ENCODE measurements around the gene MATN4. TPM values are rescaled to one million over a fixed set of nuclear protein-coding genes. Genes with fewer than 3 reads are reported as not detected.

Gene MATN4
- total RNA-seq, 2 donors from 2014 or later = 0.34 TPM; not detected in 1

DNA sequence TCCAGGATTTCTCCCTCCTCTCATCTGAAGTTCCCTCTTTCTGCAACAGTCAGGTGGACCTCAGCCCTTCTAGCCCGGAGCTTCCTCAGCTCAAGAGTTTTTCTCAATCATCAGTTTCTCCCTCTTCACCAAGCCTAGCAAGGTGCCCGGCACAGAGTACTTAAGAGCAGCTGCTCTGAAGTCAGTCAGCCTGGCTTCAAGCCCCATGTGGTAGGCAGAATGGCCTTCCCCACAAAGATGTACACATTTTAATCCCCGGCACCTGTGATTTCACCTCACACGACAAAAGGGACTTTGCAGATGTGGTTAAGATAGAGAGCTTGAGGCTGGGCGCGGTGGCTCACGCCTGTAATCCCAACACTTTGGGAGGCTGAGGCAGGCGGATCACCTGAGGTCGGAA is 16.6 kb downstream of the MATN4 start:
- H3K4me1 ChIP-seq (replicated peaks) = no peaks in the 10 kb centered on the region
- WGBS = 77% methylated on average over 9 of the region's 9 CpGs
- no peaks in the 10 kb centered on the region for H3K9me3 ChIP-seq
- H3K4me3 ChIP-seq = no peak overlapping the region
- H3K27me3 ChIP-seq (replicated peaks; ENCODE audit: insufficient read depth) = no peaks in the 10 kb centered on the region
- TF ChIP-seq POLR2A (IDR thresholded peaks at IDR 0.05) = no peak
- TF ChIP-seq, protein P1, sequence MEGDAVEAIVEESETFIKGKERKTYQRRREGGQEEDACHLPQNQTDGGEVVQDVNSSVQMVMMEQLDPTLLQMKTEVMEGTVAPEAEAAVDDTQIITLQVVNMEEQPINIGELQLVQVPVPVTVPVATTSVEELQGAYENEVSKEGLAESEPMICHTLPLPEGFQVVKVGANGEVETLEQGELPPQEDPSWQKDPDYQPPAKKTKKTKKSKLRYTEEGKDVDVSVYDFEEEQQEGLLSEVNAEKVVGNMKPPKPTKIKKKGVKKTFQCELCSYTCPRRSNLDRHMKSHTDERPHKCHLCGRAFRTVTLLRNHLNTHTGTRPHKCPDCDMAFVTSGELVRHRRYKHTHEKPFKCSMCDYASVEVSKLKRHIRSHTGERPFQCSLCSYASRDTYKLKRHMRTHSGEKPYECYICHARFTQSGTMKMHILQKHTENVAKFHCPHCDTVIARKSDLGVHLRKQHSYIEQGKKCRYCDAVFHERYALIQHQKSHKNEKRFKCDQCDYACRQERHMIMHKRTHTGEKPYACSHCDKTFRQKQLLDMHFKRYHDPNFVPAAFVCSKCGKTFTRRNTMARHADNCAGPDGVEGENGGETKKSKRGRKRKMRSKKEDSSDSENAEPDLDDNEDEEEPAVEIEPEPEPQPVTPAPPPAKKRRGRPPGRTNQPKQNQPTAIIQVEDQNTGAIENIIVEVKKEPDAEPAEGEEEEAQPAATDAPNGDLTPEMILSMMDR (IDR thresholded peaks at IDR 0.05) = no peak
- no peak for TF ChIP-seq POLR2AphosphoS5 (IDR thresholded peaks at IDR 0.05)
- H3K36me3 ChIP-seq = no peaks in the 10 kb centered on the region
- intact Hi-C loops (cut with DNase I) = loop anchor here (5.0 kb wide), 2 partner anchors 194 to 249 kb away; no protein-coding TSS in a partner anchor
- H3K27ac ChIP-seq = no peak overlapping the region
- no peak for DNase-seq (ENCODE audit: low spot score)

DNA sequence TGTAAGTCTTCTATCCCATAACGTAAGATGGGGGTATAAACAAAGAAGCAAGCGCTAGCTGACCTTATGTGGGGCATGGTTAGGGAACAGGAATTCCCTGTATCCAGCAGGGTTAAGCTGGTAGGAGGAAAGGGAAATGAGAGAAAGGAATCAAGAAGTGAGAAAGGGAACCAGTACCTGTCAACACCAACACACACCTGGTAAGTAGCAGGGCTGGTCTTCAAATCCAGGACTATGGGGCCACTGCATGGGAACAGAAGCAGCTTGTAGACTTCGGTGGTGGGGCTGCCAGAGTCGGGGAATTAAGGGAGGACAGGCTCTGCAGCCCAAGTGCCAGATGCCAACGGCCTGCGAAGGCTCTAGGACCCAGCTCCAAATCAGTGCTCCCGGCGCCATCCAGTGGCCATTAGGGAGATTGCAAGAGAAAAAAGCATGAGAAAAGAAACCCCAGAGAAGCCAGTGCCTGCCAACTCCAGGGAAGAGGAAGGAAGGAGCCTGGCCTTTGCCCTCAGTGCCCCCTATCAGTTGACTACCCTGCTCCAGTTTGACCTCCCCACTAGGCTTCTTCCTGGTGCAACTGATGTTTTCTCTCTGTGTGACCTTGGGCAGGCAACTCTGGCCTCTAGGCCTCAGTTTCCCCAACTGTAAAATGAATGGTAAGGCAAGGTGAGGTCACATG is 17.3 kb downstream of the MATN4 start:
- peak; percentile 77 for DNase-seq (ENCODE audit: low spot score)
- no peaks in the 10 kb centered on the region for H3K9me3 ChIP-seq
- no peaks in the 10 kb centered on the region for H3K36me3 ChIP-seq
- H3K4me1 ChIP-seq (replicated peaks) = no peaks in the 10 kb centered on the region
- intact Hi-C loops (cut with DNase I) = loop anchor here (5.0 kb wide), 2 partner anchors 194 to 249 kb away; no protein-coding TSS in a partner anchor
- 17% methylated on average over 8 of the region's 8 CpGs for WGBS
- no peaks in the 10 kb centered on the region for H3K27me3 ChIP-seq (replicated peaks; ENCODE audit: insufficient read depth)
- no peak overlapping the region for H3K27ac ChIP-seq
- H3K4me3 ChIP-seq = no peak overlapping the region
- TF ChIP-seq POLR2A (IDR thresholded peaks at IDR 0.05) (no peak), POLR2AphosphoS5 (IDR thresholded peaks at IDR 0.05) (peak; percentile 34)
- TF ChIP-seq, protein P1 (IDR thresholded peaks at IDR 0.05) = peak; percentile 58 to 87 (median 80)

DNA sequence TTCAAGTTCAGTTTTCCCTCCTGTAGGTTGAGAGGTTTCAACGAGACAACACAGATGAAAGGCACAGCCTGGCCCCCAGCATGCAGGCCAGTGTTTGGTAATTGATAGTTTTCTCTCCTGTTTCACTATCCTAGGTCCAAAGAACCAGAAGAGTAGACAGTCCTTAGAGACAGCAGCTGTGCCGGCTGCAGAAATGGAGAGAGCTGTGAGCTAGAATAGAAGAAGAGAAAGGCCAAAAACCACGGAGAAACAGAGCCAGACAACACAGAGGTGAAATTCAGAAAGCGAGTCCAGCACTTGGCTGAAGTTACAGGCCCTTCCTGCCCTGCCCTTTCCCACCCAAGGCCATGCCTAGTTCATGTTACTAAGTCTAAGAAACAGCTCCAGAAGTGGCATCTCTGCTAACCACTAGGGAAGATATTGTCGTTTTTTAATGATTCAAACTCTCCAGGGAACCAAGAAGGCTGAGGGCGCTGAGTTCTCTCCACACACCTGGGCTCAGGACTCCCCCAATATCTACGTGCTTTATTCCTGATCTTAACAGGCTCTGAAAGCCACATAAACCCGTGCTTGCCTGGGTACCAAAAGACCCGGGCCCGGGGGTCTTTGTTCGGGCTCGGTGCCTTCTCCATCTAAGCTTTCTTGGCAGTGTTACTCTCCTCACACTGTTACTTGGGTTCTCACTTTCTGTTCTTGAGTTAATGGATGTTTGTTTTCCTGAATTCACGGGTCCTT is 18.0 kb downstream of the MATN4 start:
- DNase-seq (ENCODE audit: low spot score) = no peak
- TF ChIP-seq POLR2A (IDR thresholded peaks at IDR 0.05) (no peak), POLR2AphosphoS5 (IDR thresholded peaks at IDR 0.05) (no peak)
- TF ChIP-seq, protein P1 (IDR thresholded peaks at IDR 0.05) = no peak
- Histone ChIP-seq H3K27ac (no peak overlapping the region), H3K4me3 (no peak overlapping the region), H3K4me1 (replicated peaks) (no peaks in the 10 kb centered on the region), H3K9me3 (no peaks in the 10 kb centered on the region), H3K27me3 (replicated peaks; ENCODE audit: insufficient read depth) (no peaks in the 10 kb centered on the region), H3K36me3 (no peaks in the 10 kb centered on the region)
- WGBS = 74% methylated on average over 13 of the region's 13 CpGs
- intact Hi-C loops (cut with DNase I) = loop anchor here (5.0 kb wide), 2 partner anchors 193 to 248 kb away; no protein-coding TSS in a partner anchor

DNA sequence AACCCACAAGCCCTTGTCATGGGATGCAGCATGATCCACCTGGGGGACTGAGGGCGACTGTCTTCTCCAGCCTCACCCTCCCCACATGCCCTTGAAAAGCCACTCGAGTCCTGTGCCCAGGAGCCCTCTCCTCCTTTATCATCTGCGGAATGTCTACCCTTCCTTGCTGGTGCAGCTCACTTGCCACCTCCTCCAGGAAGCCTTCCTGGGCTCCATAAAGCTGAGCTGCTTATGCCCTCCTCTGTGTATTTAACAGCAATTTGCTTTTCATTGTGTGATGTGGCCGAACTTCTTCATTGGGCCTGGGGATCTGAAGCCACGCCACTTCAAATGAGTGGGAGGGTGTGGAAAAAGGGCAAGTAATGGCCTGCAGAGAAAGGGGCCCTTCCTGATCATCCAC is 19.2 kb downstream of the MATN4 start:
- DNase-seq (ENCODE audit: low spot score) = no peak
- Histone ChIP-seq H3K9me3 (no peaks in the 10 kb centered on the region), H3K27ac (no peak overlapping the region), H3K36me3 (no peaks in the 10 kb centered on the region), H3K4me1 (replicated peaks) (no peaks in the 10 kb centered on the region), H3K27me3 (replicated peaks; ENCODE audit: insufficient read depth) (no peaks in the 10 kb centered on the region), H3K4me3 (no peak overlapping the region)
- WGBS = 87% methylated on average over 5 of the region's 5 CpGs
- TF ChIP-seq POLR2AphosphoS5 (IDR thresholded peaks at IDR 0.05) = no peak
- no peak for TF ChIP-seq POLR2A (IDR thresholded peaks at IDR 0.05)
- TF ChIP-seq, protein P1 (IDR thresholded peaks at IDR 0.05) = no peak
- intact Hi-C loops (cut with DNase I) = no loop called here

Measured in prostate gland (tissue), 2 donors.